ENCODE measurements around the gene AQP2.
"Not testable (repeated sequence)": the region's sequence is repeated elsewhere in the genome, so short reads cannot be mapped to it uniquely, and the experiment has no call there.

Gene AQP2

DNA sequence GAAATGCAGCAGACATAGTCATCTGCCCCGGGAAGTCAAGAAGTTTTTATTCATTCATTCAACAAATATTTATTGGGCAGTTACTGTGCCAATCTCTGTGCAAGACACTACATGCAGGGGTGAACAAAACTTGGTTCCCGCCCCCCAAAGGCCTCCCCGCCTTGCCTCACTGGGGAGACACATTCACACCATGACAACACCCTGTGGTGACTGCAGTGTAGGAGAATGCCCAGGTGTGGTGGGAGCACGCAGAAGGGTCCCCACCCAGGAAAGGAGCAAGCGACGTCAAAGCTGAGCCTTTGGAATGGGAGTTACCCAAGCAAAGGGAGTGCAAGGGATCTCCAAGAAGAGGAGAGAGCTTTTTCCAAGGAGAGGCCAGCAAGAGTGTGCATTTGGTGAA, 20.6 kb downstream of the AQP2 start:
- no peak for FAIRE-seq

DNA sequence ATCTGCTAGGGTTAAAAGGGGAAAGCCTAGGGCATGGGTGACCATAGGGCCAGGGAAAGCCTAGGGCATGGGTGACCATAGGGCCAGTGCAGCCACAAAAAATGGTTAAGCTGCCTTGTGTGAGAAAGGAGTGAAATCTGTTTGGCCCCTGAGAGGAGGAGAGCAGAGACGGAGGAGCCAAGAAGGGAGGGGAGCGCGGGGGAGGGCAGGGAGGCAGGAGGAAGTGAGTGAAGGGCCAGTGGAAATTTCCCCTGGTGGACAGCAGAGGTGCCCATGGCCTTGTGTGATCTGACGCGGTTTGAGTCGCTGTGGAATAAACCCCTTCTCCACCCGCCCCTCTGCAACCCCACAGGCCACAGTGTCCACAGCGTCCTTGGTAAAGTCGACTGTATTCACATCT, 21.6 kb downstream of the AQP2 start:
- FAIRE-seq: no peak

DNA sequence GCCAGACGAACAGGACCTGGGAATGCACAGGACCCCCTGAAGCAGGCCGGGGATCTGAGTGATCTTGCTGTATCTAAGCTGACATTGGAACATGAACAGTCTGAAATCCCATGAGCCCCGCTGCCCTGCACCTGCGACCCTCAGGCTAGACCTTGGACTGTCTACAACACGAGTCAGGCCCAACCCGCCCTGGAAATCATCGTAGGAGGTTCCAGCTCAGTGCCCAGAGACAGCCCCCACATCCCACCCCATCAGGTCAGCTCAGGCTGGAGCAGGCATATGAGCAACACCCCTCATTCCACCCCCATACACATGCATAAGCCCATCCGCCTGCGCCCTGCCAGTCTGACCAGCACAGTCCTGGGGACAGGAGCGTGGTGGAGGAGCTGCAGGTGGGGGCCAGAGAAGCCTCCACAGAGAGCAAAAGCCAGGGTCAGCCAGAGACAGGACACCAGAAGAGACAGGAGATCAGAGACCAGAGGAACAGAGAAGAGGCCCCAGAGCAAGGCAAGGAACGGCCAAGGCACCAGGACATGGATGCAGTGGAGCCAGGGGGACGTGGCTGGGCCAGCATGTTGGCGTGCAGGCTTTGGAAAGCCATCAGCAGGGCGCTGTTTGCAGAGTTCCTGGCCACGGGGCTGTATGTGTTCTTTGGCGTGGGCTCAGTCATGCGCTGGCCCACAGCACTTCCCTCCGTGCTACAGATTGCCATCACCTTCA, 22.3 kb downstream of the AQP2 start, which contains the start of gene AQP6:
Gene AQP6 (plus strand): TSS at position 307 of the 720 bp plus-strand sequence. CDS start 227 bp downstream, at position 534.
- no peak for FAIRE-seq

DNA sequence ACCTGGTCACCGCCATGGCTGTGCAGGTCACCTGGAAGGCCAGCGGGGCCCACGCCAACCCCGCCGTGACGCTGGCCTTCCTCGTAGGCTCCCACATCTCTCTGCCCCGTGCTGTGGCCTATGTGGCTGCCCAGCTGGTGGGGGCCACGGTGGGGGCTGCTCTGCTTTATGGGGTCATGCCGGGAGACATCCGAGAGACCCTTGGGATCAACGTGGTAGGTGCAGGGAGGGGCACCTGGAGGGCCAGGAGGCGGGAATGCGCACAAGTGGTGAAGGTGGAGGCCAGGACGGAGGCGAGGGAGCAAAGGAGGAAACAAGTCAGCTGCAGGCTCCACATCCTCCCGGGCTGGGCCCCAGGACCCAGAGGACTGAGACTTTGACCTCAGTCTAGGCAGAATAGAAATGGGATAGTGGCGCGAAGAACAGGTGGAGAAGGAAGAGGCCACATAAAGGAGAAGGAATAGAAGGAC, 22.9 kb downstream of the AQP2 start:
- no peak for FAIRE-seq

DNA sequence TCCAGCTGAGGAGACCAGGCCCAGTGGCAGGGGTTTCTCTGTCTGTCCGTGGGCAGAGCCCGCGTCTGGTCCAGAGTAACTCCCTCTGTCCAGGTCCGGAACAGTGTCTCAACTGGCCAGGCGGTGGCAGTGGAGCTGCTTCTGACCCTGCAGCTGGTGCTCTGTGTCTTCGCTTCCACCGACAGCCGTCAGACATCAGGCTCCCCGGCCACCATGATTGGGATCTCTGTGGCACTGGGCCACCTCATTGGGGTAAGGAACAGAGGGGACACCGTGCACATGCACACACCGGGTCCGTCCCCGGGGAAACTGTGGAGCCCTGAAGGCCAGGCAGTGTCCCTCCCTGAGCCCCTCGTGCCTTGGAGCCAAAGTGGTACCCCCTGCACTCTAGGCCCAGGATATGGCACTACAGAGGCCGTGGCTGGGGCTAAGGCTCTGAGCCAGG, 23.7 kb downstream of the AQP2 start:
- no peak for FAIRE-seq

DNA sequence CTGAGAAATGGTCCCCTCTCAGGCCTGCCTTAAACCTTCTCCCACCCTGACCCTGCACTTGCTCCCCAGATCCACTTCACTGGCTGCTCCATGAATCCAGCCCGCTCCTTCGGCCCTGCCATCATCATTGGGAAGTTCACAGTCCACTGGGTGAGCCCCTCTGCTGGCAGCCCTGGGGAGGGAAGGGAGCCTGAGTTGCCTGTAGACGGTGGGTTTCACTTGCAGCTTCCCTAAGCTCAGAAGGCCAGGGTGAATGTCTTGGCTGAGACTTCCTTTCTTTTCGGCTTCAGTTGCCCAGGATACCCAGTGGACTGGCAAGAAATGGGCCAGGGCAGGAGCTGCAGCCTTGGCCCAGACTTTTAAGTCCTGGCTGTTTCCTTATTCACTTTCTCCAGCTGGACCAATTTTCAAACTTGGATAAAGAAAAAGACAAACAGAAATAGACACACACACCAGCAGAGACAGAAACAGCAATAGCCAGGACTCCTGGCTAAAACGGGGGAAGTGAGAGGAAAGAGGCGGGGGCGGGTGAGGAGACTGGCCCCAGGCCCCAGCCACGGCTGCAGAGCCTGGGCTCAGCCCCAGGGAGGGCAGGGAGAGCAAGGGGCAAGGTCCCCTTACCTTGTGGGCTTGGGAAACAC, 24.3 kb downstream of the AQP2 start:
- no peak for FAIRE-seq

DNA sequence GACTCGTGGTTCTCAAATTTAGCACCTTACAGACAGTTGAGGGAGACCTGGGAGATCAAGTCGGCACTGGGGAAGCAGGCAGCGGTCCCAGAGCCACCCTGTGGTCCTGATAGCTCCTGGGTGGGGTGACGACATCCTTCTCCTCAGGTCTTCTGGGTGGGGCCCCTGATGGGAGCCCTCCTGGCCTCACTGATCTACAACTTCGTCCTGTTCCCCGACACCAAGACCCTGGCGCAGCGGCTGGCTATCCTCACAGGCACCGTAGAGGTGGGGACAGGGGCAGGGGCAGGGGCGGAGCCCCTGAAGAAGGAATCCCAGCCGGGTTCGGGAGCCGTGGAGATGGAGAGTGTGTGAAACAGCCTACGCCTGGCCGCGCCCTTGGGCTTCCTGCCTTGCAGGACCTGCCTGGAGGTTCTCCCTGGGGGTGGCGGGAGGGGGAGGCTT, 24.8 kb downstream of the AQP2 start:
- no peak for FAIRE-seq

DNA sequence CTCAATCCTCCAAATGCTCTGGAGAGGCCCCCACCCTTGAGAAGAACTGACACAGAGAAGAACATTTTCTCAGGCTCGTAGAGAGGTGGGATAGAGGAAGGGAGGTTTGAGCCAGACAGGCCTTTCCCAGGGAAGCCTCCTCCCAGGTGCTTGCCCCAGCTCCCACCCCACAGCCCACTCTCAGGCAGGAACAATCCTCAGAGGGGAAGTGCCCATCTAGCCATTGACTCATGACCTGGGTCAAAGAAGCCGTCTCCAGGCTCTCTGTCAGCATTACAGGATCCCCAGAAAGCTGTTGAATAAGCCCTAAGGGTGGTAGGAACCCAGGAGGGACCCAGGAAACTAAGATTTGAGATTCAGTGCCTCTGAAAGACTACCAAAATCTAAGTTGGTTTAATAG, 26.0 kb downstream of the AQP2 start:
- no peak for FAIRE-seq

DNA sequence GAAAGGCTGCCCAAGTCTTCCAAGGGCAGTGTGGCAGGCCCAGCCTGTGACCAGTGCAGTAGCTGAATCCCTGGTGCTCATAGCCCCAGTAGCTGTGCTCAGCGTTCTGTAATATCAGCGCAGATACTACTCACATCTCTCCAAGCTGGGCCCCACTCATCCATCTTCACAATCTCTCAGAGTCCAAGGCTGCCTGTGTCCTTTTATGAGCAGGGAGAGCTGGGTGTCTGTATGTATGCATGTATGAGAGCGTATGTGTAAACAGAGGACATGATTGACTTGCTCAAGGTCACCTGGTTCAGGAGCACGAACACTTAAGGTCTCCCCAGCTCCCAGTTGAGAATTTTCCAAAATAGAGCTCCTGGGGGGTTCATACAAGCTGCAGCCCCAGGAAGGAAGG, 27.6 kb downstream of the AQP2 start:
- FAIRE-seq: no peak

DNA sequence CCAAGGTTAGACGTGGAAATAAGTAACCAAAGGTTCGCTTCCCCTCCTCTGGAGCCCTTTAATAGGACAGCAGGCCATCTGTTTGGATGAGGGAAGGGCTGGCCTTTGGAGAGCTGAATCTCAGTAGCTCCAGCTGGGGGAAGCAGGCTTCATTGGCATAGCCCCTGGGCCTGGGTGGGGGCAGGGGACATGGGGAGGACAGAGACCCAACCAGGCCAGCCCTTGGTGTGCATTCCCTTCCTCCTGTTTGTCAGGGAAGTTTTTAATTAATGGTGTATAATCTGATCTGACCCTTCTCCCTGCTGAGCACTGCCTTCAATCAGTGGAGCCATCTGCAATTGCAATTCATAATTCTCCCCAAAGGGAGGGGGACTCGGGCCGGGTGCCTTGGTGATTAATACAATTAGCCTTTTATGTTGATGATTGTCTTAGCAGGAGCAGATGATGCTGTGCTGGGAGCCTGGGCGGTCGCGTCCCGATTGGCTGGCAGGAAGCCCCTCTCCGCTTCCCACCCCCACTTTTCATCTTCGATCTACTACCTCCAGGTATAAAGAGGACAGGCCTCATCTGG, 28.6 kb downstream of the AQP2 start:
- no peak for FAIRE-seq

DNA sequence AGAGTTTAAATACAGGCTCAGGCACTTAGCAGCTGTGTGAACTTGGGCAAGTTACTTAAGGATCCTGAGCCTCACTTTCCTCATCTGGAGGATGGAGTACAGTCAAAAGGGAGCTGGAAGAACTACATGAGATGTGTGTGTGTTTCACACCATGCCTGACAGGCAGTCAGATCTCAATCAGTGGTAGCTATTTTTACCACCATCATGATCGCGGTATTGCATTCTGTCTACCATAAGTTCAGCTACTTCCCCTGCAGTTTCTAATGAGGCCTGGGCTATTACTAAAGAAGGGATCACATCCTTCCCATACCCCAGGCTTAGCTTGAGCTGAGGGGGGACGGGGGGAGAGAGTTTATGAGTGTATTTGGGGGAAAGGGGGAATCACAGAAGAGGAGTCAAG, 29.3 kb downstream of the AQP2 start:
- FAIRE-seq: no peak

DNA sequence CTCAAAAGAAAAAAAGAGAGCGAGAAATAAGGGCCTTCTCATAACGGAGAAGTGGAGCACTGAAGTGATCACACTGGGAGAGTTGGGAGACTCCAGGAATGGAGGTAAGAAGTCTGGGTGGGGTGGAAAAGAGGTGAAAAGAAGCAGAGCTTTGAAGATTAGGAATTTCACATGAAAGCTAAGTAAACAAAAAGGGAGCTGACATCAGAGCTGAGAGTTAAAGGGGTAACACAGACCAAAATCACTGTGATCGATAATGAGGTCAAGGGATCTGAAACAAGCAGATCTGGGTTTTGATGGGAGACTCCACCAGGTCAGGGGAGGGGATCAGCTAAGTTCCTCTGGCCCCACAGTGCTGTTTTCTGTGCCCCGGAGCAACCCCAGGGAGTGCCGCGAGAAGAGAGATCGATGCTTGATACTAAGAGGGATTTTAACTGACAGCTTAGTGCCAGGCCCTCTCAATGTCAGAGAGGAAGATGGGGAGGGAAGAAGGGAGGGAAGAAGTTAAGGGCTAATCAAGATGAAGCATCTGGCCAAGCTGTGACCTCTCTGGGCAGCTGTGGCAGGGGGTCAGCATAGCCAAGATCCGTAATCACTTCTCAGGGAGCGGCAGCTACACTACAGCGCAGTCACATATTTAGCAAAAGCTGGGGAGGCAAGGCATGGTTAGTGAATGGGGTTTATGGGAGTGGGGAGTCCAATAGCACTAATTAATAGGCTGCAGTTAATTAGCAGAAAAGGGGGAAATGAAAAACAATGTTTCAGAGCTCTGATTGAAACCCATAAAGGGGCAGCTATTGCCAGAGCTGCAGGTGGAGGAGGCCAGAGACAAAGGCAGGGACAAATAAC, 30.2 kb downstream of the AQP2 start:
- FAIRE-seq: no peak

DNA sequence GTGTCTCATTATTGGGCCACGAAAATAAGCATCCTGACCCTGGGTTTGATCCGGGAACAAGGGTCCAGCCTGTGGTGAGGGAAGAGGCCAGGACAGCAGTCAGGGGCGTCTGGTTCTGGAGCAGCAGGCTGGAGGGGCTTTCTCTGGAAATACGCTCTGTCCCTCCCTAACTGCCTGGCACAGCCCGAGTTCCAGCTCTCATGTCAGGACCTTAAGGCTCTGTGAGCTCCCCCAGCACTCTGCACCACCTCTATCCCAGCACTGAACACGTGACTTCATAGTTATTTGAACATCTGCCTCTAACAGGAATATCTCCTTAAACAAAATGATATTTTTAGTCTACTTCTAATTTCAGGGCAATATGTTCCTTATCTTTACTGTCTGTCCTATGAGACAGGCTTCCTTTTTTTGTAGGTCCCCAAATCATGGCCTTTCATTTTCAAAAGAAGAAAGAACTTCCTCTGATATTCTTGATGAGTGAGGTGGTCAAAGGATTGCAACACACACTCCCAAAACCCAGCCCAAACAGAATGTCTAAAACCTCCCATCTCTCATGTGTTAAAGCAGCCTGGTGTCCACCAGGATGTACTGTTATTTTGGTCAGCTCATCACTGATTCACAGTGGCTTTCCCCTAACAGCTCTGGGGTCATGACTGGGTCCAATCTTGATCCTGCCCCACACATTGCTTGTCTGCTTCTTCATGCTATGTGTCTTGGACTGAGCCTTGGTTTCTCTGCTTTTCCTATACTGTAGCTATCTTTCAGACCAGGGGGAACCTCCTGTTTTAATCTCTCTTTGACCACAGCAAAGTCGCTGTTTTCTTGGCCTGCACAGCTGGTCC, 31.9 kb downstream of the AQP2 start:
- no peak for FAIRE-seq

DNA sequence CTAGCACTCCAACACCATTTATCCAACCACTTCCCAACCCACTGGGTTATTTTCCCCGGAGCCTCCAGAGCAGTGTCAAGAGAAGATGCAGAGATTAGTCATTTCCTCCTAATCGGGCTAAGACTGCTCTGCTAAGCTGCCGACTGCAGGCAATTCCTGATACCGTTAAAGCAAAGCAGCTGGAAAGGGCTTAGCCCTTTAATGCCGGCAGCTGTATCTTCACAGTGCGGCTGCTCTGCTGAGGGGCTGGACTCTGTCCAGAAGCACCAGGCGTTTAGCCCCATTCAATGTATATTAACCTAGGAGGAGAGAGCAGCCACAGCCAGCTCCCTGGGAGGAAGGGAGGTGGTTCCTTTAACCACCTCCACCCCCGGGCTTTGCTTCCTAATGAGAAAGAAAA, 33.4 kb downstream of the AQP2 start:
- FAIRE-seq: no peak

DNA sequence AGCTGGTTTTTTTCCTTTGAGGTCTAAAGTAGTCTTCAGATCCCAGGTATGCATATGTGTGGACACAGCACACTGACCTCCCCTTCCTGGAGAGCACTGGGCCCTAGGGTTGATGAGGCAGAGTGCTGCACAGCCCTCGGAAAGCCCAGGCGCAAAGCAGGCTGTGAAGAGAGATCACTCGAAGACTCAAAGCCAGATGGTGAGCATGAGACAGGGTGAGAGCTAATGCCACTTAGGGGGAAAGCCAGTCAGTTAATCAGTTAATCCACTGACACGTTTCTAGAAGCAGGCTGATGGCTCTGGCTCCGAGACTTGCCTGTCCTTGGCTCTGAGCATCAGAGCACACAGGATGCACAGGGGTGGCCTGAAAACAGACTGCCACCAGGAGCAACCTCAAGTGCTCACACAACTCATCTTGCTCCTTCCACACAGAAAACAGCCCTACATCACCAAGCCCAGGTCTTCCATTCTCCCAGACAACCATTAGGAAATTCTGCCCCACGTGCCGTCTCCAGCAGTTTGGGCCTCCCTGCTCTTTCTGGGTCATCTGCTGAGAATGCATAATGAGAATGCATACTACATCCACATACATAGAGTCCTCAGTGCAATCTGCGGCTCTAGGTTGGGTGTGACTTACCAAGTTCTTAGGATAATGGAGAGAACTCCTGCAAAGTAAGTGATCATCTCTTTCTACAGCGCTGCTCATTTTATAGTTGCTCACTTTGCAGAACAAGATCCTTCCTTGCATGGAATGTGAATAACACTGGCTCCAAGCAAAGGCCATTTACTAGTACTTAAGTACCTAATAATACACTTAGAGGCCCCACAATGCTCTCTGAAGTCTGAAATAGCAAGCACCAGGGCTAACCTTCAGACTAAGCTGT, 34.2 kb downstream of the AQP2 start:
- FAIRE-seq: no peak

DNA sequence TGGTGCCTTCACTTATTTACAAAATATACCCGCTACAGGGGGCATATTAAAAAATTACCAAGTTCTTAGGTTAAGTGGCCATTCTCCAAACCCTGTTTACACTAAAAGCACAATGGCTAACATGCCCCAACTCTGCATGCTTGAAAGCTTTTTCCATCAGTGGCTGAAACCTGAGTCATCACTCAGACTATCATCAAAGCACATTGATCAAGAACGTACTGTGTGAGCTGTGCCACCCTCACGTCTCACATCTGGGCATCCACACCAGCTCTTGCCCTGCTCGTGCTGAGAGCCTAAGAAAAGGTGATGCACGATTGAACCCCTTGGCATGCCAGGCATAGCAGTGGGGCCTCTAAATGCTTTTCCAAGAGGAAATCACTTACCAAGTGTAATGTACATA, 35.4 kb downstream of the AQP2 start:
- FAIRE-seq: no peak

DNA sequence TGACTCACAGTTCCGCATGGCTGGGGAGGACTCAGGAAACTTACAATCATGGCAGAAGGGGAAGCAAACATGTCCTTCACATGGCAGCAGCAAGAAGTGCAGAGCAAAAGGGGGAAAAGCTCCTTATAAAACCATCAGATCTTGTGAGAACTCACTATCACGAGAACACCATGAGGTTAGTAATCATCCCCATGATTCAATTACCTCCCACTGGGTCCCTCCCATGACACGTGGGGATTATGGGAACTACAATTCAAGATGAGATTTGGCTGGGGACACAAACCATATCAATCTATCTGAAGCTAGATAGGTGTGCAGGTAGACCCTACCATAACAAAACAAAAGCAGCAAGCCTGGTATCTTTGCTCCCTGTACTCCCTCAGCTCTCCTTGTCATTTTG, 35.9 kb downstream of the AQP2 start:
- FAIRE-seq: not testable (repeated sequence)

DNA sequence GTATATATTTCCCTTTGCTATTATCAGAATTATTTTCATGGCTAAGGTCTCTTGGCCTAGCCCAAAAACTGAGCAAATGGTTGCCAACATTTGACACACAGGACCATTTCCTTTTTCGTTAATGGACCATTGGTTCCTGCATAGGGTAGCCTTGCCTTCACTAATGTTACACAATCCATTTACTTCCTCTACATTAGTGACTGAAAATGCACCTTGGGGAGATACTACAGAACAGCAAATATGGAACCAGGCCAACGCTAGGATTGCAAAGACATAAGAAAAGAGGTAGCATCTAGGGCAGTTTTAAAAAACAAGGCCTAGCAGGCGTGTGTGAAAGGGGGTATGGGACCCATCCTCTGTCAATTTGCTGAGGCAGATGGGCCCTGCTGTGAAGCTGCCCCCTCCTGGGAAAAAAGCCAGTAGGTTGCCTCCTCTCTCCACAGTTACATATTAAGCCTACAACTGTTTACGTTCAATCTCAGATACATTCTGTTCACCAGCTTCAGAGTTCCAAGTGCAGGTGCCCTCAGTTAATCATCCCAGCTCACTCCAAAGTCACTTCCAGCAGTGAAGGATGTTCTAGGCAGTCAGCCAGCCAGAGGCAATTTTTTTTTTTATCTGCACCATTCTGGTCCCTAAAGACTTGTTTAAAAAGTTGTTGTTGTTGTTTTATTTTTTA, 37.2 kb downstream of the AQP2 start:
- FAIRE-seq: no peak

DNA sequence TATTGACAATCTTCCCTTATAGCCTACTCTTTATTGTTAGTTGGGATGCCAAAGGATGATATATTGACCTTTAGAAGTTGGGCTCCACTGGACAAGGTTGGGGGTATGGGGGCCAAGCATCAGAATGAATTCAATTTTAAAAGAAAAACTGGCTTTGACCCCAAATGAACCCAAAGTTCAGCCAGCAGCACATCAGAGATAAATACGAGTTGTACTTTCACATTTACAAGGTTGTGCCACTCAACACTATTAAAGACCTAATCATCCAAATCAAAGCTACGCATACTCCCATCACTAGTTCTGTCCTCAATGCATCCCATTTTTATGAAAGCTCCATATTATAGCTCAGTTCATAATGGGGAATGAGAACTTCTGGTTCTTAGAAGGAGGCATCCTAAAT, 38.9 kb downstream of the AQP2 start:
- not testable (repeated sequence) for FAIRE-seq

DNA sequence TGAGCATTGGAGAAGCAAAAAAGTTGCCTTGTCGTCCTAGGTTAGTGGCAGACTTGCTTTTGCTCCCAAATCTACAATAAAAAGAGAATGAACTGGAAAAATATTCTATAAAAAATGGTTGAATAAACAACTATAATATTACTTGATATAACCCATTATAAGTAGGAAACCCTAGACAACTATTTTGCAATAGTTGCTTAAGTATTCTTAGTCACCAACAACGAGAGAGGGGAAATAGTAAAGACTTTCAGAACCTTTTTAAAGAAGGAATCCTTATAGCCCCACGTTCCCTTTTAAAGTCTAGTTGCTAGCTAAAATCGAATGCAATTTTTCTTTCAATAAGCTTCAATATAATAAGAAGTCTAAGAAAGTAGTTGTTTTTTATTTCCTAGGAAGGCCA, 39.7 kb downstream of the AQP2 start:
- FAIRE-seq: no peak

DNA sequence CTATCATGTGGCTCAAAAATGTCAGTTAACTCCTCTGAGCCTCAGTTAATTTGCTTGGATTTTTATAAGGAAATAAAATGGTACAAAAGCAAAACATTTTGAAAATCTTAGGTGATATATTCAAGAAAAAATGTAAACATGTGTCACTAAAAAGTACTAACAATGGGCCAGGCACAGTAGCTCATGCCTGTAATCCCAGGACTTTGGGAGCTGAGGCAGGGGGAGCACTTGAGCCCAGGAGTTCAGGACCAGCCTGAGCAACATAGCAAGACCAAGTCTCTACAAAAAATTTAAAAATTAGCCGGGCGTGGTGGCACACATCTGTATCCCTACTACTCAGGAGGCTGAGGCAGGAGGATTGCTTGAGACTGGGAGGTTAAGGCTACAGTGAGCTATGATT, 47.9 kb downstream of the AQP2 start:
- no peak for FAIRE-seq

All from TTC549 (cell line).